GM18909 (cell line): ENCODE results near the gene SMIM8.
A peak's percentile ranks its signal among the peaks of the same experiment; 100 is the strongest.

ENCODE experiments used
- ATAC-seq: cut with Tn5 transposase; IDR thresholded peaks from one replicate; pipeline ENCODE4 v1.9.1; 2021; ENCODE audit warnings: mild to moderate bottlenecking; ENCODE audit not compliant: unreplicated experiment, poor library complexity

Gene SMIM8

DNA sequence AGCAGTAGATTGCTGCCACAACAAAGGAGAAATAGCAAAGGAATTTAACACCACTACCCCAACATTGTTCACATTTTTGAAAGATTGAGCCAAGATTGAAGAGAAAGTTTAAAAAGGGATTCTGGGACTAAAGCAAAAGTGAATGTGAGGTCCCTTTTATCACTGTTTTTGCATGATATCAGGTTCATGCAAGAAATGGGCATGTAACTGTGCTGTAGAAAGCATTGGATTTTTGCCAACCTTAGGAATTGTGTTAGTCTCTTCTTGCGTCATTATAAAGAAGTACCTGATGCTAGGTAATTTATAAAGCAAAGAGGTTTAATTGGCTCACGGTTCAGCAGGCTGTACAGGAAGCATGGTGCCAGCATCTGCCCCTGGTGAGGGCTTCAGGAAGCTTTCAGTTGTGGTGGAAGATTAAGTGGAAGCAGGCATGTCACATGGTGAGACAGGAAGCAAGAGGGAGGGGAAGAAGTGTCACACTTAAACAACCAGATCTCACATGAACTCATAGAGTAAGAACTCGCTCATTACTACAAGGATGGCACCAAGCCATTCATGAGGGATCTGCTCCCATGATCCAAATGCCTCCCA is 11.3 kb downstream of the SMIM8 start:
- peak; percentile 50 for ATAC-seq

DNA sequence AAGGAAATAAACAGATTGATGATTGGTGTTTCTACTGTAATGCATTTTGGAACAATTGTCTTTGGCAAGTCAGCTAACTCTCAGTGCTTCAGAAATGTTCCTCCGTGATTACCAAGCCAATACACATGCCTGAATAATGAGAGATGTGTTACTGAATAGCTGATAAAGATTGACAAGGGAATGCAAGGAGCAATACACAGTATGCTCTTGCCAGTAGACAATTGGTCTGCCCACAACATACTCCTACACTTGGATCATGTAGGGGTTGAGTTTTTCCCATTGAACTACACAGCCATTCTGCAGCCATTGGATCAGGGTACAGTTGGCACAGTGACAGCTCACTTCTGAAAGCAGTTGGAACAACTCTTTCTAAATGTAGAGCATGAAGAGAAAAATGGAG is 12.3 kb downstream of the SMIM8 start:
- no peak for ATAC-seq

DNA sequence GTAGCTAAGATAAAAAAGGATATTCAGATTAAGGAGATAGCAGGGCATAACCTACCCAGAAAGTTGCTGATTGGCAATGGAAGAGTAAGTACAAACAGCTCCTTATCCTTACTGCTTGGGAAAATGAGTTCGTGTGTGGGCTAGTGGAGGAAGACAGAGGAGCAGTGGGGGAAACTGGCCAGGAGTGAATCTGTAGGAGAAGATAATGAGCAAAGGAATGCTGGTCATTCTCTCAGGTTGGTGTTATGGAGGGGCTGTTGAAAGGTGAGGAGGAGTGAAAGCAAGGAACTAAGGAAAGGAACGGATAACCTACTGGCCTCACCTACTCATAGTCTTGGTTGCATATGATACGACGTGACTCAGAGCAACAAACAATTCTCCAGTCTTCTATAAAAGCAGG is 14.0 kb downstream of the SMIM8 start:
- no peak for ATAC-seq

DNA sequence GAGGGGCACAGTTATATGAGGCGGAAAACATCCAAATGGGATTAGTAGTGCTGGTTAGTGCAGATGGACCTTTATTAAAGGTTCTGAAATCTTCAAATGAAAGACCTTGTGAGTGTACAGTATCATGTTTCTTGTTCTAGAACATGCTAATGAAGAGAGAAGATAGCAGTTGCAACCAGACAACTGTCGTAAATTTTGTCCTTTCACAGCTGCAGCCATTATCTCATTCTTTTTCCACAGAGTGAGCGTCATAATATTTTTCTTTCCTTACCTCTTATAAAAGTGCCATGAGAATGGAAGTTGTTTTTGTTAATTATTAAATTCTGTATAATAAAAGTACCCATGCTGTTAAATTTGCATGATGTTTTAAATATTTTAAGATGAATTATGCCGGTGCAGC is 17.8 kb downstream of the SMIM8 start:
- no peak for ATAC-seq

DNA sequence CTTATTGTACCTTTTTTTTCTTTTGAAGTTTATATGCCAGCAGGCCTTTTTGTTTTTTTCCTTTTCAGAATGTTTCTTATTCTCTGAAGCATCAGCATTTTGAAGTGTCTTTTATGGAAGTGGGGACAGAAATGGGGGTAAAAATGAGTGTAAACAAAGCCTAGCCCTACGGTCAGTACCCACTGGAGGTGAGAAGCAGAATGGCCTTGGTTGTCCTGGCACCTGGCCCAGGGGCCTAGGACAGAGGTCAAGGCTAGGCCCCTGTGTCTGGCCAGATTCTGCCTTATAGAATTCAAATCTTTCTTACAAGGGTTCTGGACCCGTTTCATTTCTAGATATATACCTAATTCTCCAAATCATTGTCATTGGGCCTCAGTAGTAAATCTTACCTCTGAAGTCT is 18.8 kb downstream of the SMIM8 start:
- no peak for ATAC-seq

DNA sequence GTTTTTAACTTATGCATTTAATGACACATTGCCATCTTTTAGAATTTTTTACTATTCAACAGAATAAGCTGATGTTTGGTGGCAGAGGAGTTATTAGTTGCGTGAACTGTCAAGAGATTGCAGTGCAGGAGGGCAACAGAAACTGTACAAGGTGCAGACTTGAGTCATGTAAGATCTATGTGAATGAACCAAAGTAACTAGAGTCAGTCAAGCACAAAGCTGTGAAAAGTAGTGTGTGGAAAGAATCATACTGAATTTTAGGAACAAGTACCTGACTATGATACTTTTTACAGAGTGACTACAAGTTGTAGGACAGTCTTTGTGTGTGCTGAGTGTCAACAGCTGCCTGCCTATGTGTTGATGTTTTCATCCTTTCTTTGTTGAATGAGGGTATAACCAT is 19.5 kb downstream of the SMIM8 start:
- peak; percentile 97 for ATAC-seq

DNA sequence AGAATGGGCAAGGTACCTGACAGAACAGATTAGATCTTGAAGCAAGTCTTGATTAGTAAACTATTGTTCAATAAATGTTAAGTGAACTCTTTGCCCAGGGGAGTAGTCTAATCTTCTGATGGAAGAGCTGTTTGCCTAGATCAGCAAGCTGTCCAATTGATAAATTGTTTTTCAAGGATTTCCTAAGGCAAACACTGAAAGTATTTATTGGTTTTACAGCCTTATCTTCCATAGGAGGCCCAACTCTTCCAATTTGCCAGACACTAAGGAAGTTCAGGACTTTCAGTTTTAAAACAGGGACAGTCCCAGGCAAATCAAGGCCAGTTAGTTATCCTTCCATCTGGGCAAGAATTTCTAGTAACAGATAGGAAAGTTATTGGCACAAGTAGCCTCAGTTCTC is 20.4 kb downstream of the SMIM8 start:
- no peak for ATAC-seq

DNA sequence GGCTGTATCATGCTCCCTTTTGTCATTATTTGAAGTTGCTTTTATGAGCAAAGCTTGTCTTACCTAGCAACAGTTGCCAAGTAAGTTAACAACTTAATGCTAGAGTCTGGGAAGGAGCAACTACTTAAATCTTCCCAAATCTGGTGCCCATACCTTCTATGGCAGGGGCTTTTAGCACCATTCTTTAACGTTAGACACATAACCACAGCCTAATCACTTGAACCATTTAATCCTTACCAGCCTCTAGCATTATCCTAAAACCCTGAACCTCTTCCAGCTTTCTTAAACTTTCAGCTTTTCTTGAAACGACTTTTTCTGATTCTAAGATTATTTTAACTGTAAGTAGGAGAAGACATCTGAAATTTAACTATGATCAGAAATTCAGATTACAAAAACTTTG is 22.3 kb downstream of the SMIM8 start, which contains the start of gene C6orf163:
C6orf163 (plus strand) TSS at position 83 of the 400 bp plus-strand sequence; CDS start at position 370, 287 bp downstream.
- no peak for ATAC-seq

DNA sequence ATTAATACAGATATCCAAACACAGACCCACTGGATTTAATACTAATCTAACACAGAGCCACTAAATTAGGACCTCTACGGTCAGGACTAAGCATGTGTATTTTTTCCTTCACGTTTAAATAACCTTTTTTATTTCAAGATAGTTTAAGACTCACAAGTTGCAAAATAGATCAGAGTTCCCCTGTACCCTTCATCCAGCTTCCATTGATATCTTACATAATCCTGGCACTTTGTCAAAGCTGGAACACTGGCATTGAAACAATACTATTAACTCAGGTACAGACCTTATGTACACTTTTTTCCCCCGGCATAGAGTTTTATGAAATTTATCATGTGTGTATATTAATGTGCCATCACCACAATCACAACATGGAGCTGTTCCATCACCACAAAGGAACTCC is 24.3 kb downstream of the SMIM8 start:
- no peak for ATAC-seq

DNA sequence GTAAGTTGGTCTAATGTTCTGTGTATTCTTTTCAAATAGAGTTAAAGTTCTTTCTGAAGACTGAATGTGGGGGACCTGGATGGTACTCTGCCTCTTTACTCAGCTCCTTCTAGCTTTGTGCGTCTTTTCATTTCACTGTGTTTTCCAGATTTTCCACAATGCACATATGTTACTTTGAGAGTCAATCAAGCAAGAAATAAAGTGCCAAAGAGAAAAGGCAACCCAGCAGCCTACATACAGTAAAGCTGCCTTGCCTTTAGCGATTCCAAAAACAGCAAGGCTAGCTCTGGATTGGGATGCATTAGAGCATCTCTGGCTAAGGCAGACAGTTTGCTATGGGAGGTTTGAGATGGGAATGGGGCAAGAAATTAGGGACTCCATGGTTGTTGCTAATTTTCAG is 27.5 kb downstream of the SMIM8 start:
- no peak for ATAC-seq

DNA sequence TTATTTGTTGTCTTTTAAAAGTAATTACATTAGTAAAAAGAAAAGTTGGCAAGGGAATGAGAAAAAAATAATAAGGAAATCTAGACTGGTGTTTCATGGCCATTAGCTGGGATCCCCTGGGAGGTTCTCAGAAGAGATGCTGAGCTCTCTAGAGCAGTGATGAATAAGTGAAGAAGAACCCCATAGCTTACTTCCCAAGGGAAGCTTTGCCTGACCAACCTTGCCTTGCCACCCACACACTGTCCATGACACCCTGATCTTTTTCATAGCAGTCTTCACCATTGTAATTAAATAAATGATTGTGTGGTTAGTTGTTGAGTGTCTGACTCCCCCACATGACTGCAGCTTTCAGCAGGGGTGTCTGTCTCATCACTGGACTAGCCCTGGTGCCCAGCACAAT is 28.1 kb downstream of the SMIM8 start:
- ATAC-seq, result no peak

DNA sequence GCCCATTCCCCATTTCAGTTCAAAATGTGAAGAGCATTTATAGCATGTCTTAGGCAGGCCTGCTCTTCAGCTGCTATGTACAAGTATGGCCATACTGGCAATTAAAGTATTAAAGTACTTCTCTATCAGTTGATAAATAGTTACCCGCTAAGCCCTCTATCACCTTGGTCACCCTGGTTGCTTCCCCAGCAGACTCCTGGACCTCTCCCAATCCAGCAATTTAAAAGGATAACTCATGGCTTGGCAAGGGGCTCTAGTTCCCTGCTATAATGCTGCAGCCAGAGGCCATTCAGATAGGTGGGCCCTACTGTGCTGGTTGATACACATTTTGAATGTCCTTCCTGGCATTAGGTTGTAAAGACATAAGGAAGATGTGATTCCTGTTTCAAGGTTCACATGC is 29.2 kb downstream of the SMIM8 start:
- no peak for ATAC-seq

DNA sequence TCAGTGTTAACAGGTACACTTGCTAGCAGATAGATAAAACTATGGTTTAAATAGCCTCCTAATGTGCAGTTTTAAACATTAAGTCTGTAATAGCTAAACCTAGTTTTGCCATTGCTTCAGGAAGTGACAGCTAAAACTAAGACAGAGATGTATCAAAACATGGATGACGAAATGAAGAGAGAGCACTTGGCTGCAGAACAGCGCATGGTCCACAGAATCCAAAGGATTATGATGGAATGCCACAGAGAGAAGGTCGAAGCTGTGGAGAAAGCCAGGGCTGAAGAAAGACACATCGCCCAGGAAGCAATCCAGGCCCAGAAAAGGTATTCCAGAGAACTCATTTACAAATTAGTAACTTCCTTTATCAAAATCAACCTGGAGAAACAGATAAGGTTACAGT is 33.8 kb downstream of the SMIM8 start:
- ATAC-seq, result no peak

DNA sequence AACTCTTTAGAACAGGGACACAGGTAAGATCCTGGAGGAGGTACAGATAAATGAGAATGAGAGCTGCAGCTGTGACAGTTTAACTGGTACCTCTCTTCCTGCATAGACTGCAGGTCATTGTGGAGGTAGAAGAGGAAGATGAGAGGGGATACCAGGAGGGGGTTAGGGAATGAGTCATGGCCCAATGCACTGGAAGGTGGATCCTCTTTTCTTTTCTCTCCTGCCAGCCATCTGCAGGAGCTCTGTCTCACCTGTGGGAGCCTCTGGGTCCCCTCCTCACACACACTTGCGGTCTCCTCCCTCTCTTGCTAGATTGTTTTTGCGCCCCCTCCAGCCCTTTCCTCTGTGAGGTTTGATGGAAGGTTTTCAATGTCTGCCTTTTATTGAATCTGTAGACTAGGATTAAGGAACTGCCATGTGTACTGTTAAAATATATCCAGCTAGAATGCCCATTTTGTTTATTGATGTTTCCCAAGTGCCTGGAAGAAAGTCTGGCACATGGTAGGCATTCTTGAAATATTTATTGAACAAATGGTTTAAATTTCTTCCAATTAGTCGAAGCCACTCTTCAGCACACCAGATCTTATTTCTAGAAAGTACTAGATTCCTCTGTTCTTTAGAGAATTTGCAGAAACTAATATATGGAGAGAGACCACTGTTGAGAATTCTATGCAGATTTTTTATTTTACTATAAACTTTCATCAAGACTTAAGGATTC is 35.2 kb downstream of the SMIM8 start:
- ATAC-seq, result no peak

DNA sequence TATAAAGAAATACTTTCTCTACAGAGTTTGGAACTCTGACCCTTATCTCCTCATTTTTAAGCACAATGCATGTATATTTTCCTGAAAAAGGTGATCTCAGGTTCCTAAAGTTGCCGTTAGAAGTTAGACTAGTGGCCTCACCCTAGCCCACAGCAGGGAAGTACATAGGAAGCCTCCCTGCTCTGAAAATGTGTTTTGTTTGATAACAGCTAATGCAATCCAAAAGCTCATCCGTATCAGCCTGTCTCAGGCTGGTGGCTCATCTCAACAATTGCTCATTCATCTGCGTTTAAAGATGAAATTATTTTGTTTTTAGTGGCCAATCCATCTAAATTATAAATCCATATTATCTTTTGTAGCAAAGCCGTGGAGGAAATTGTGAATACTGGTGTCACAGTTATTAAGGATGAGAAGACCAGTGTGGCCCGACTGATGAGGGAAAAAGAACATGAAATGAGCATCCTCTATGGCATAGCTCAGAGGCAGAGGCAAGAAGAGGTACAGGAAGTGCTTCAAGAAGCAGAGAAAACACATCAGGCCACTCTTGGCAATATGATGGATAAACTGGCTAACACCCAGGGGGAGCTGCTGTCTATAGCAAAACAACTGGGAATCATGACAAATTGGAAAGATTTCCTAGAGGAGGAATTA is 42.3 kb downstream of the SMIM8 start:
- no peak for ATAC-seq

DNA sequence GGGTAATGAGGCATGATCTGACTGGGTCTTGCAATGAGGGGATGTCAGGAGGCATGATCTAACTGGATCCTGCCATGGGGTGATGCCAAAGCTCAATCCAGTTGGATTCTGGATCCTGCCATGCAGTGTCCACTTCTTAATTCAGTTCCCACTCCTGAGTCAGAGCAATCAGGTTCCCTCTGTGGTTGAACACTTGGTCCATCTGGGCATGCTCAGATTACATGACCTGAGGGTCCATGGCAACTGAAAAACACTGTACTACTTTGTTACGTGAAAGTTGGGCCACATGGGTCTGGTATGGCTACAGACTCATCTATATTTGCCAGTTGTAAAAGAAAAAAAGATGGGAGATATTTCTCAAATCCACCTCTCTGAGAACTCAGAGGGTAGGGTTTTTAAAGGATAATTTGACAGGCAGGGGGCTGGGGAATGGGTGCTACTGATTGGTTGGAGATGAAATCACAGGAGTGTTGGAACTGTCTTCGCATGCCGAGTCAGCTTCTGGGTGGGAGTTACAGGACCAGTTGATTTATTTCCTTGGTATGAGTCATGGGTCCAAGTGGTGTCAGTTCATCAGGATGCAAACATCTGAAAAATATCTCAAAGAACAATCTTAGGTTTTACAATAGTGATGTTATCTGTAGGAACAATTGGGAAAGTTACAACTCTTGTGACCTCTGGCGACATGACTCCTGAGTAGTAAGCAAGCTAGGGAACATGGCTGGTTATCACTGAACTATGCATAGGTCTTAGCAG is 43.9 kb downstream of the SMIM8 start:
- no peak for ATAC-seq

DNA sequence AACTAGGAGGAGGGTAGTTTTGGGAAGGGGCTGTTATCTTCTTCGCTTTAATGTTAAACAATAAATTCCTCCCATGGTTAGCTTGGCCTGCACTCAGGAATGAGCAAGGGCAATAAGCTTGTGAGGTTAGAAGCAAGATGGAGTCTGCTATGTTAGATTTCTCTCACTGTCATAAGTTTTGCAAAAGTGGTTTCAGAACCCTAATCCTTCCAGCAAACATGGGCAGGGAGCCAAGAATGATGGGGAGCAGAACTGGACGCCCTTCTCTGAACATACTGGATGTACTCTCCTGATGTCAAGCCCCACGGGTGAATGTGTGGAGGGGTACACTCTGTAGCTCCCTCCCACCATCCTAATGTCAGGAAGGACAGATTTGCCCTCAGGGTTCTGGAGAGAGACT is 44.5 kb downstream of the SMIM8 start:
- no peak for ATAC-seq

DNA sequence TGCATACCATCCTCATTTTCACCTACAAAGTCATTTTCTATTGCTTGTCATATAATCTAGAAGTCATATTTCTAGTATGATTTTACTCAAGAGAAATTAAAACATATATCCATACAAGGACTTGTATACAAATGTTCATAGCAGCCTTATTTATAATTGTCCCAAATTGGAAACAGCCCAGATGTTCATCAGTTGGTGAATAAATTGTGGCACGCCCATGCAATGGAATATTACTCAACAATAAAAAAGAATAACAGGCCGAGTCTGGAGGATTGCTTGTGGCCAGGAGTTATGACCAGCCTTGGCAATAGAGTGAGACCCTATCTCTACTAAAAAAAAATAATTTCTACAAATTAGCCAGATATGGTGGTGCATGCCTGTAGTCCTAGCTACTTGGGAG is 51.0 kb downstream of the SMIM8 start:
- no peak for ATAC-seq

DNA sequence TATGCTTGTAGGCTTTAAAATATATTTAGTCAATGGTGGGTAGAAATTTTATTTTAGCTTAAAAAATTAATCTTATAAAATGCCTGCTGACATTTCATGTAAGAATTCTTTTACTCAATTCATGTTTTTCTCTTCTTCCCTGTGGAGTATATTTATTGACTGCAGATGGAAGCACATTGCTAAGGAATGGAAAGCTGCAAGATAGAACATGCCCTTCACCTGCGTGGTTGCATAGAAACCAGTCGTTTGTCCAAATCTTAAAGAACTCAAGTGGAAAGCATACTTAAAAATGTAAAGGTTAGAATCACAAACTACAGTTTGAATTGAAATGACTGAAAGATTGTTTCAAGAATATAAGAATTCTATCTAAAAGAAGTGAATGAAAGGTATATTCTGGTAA is 52.9 kb downstream of the SMIM8 start:
- ATAC-seq, result no peak

DNA sequence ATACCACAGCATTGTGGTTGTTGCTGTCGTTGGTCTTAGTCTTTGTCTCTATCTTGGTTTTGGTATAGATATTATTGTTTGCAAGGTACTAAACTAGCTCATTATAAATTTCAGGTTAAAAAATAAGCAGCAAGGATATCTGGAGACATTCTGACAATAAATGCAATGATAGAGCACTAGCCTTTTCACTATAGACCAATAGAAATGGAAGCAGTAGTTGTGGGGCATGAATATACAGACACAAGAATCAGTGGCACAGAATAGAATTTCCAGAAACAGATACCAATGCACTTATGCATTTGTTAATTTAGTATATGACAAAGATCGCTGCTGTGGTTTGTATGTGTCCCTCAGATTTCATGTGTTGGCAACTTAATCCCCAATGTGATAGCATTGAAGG is 54.3 kb downstream of the SMIM8 start:
- no peak for ATAC-seq

DNA sequence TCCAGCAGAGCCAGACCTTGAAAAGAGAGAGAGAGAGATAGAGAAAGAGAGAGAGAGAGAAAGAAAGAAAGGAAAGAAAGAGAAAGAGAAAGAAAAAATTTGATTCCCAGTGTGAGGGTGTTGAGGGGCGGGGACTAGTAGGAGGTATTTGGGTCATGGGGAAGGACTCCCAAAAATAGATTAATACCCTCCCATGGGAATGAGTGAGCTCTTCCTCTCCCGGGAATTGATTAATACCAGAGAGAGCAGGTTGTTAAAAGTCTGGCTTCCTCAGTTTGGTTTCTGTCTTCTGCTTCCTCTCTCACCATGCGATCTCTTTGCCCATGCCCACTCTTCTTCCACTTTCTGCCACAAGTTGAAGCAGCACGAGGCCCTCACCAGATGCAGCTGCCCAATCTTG is 56.6 kb downstream of the SMIM8 start:
- ATAC-seq, result peak; percentile 62
